Measurements from ENCODE around the gene PLCB2.

Gene PLCB2

DNA sequence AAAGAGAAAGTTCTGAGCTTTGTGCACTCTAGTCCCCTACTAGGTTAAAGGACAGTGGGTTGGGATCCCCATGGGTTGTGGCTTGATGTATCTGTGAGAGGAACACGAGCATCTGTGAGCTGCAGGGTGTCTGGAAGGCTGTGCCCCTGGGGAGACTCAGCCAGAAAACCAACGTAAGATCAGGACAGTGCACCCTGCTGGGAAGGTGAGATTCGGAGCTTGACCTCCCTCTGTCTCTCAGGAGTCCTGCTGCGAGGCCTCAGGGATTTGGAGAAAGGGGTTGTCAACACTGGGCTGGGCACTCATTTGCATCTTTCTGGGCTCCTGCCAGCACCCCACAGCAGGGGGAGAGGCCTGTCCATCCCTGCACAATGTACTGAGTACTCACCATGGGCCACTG lies 40.1 kb downstream of the PLCB2 start:
- H3K9me3 ChIP-seq (ENCODE audit: insufficient read depth, low read length, severe bottlenecking), result no peaks in the 10 kb centered on the region
- H3K4me1 ChIP-seq (ENCODE audit: insufficient read depth, low read length), result no peaks in the 10 kb centered on the region
- H3K36me3 ChIP-seq (ENCODE audit: insufficient read depth, low read length), result no peaks in the 10 kb centered on the region
- ATAC-seq (ENCODE audit: insufficient read depth, low read depth), result no peak
- H2AFZ ChIP-seq (ENCODE audit: low read depth, low read length), result no peak overlapping the region
- no peak for DNase-seq
- H3K4me2 ChIP-seq (ENCODE audit: insufficient read depth, low read length), result no peak overlapping the region
- no peak overlapping the region for H3K4me3 ChIP-seq (ENCODE audit: low read depth in 1 of 2, low read length in 2 of 2)
- TF ChIP-seq EZH2 (IDR thresholded peaks at IDR 0.05; ENCODE audit: borderline replicate concordance, low read depth, low read length, severe bottlenecking) (no peak), CTCF (IDR thresholded peaks at IDR 0.05; ENCODE audit: borderline replicate concordance, extremely low read depth, low read length, poor library complexity, severe bottlenecking) (no peak)
- H3K9ac ChIP-seq (ENCODE audit: low read depth, low read length), result no peak overlapping the region
- no peaks in the 10 kb centered on the region for H3K79me2 ChIP-seq (ENCODE audit: insufficient read depth, low read length)
- H3K27me3 ChIP-seq (ENCODE audit: insufficient read depth, low read length, poor library complexity), result no peaks in the 10 kb centered on the region
- H4K20me1 ChIP-seq (ENCODE audit: insufficient read depth, low read length), result no peaks in the 10 kb centered on the region; the same call in 1 of the 2 replicates
- H3K27ac ChIP-seq (ENCODE audit: low read length), result no peak overlapping the region

GRCh38 chr15:40266828-40267304 lies 40.9 kb downstream of the PLCB2 start:
- no peak for DNase-seq
- Histone ChIP-seq H3K4me2 (ENCODE audit: insufficient read depth, low read length) (no peak overlapping the region), H3K9ac (ENCODE audit: low read depth, low read length) (no peak overlapping the region), H3K4me1 (ENCODE audit: insufficient read depth, low read length) (no peaks in the 10 kb centered on the region), H3K9me3 (ENCODE audit: insufficient read depth, low read length, severe bottlenecking) (no peaks in the 10 kb centered on the region), H3K36me3 (ENCODE audit: insufficient read depth, low read length) (no peaks in the 10 kb centered on the region), H3K27me3 (ENCODE audit: insufficient read depth, low read length, poor library complexity) (no peaks in the 10 kb centered on the region), H3K4me3 (ENCODE audit: low read depth in 1 of 2, low read length in 2 of 2) (no peak overlapping the region), H2AFZ (ENCODE audit: low read depth, low read length) (no peak overlapping the region), H3K27ac (ENCODE audit: low read length) (no peak overlapping the region), H3K79me2 (ENCODE audit: insufficient read depth, low read length) (no peaks in the 10 kb centered on the region), H4K20me1 (ENCODE audit: insufficient read depth, low read length) (no peaks in the 10 kb centered on the region; the same call in 1 of the 2 replicates)
- ATAC-seq (ENCODE audit: insufficient read depth, low read depth), result no peak
- TF ChIP-seq CTCF (IDR thresholded peaks at IDR 0.05; ENCODE audit: borderline replicate concordance, extremely low read depth, low read length, poor library complexity, severe bottlenecking) (no peak), EZH2 (IDR thresholded peaks at IDR 0.05; ENCODE audit: borderline replicate concordance, low read depth, low read length, severe bottlenecking) (no peak)

DNA sequence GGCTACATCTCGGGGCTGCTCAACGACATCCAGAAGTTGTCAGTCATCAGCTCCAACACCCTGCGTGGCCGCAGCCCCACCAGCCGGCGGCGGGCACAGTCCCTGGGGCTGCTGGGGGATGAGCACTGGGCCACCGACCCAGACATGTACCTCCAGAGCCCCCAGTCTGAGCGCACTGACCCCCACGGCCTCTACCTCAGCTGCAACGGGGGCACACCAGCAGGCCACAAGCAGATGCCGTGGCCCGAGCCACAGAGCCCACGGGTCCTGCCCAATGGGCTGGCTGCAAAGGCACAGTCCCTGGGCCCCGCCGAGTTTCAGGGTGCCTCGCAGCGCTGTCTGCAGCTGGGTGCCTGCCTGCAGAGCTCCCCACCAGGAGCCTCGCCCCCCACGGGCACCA lies 41.9 kb downstream of the PLCB2 start:
- Histone ChIP-seq H3K9ac (ENCODE audit: low read depth, low read length) (no peak overlapping the region), H3K27ac (ENCODE audit: low read length) (no peak overlapping the region), H2AFZ (ENCODE audit: low read depth, low read length) (no peak overlapping the region), H3K27me3 (ENCODE audit: insufficient read depth, low read length, poor library complexity) (no peaks in the 10 kb centered on the region), H3K4me3 (ENCODE audit: low read depth in 1 of 2, low read length in 2 of 2) (no peak overlapping the region), H3K4me2 (ENCODE audit: insufficient read depth, low read length) (no peak overlapping the region), H3K9me3 (ENCODE audit: insufficient read depth, low read length, severe bottlenecking) (no peaks in the 10 kb centered on the region), H3K36me3 (ENCODE audit: insufficient read depth, low read length) (no peaks in the 10 kb centered on the region), H3K79me2 (ENCODE audit: insufficient read depth, low read length) (no peaks in the 10 kb centered on the region), H4K20me1 (ENCODE audit: insufficient read depth, low read length) (no peaks in the 10 kb centered on the region; the same call in 1 of the 2 replicates), H3K4me1 (ENCODE audit: insufficient read depth, low read length) (no peaks in the 10 kb centered on the region)
- TF ChIP-seq EZH2 (IDR thresholded peaks at IDR 0.05; ENCODE audit: borderline replicate concordance, low read depth, low read length, severe bottlenecking), result no peak
- TF ChIP-seq CTCF (IDR thresholded peaks at IDR 0.05; ENCODE audit: borderline replicate concordance, extremely low read depth, low read length, poor library complexity, severe bottlenecking), result no peak
- no peak for ATAC-seq (ENCODE audit: insufficient read depth, low read depth)
- DNase-seq, result no peak

DNA sequence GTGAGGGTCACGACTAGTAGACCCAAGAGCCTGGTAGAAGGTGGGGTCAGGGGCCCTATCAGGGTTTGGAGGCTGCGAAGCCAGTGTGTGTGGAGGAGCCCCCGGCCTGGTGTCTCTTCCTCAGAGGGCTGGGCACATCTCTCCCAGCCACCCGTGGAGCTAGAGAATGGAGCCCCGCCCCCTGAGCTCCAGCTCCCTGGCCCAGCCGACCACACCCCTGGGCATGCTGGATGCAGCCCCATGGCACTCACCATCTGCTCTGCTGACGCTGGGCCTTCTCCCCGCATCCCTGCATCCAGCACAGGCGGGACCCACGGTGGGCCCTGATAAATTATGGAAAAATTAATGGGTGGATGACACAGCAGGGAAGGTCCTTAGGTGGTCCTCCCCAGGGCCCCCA lies 42.4 kb downstream of the PLCB2 start:
- Histone ChIP-seq H3K9me3 (ENCODE audit: insufficient read depth, low read length, severe bottlenecking) (no peaks in the 10 kb centered on the region), H3K4me3 (ENCODE audit: low read depth in 1 of 2, low read length in 2 of 2) (no peak overlapping the region), H3K4me2 (ENCODE audit: insufficient read depth, low read length) (no peak overlapping the region), H3K27ac (ENCODE audit: low read length) (no peak overlapping the region), H3K9ac (ENCODE audit: low read depth, low read length) (no peak overlapping the region), H4K20me1 (ENCODE audit: insufficient read depth, low read length) (no peaks in the 10 kb centered on the region; the same call in 1 of the 2 replicates), H3K27me3 (ENCODE audit: insufficient read depth, low read length, poor library complexity) (no peaks in the 10 kb centered on the region), H3K4me1 (ENCODE audit: insufficient read depth, low read length) (no peaks in the 10 kb centered on the region), H3K79me2 (ENCODE audit: insufficient read depth, low read length) (no peaks in the 10 kb centered on the region), H3K36me3 (ENCODE audit: insufficient read depth, low read length) (no peaks in the 10 kb centered on the region), H2AFZ (ENCODE audit: low read depth, low read length) (no peak overlapping the region)
- DNase-seq (no peak), ATAC-seq (ENCODE audit: insufficient read depth, low read depth) (no peak)
- TF ChIP-seq EZH2 (IDR thresholded peaks at IDR 0.05; ENCODE audit: borderline replicate concordance, low read depth, low read length, severe bottlenecking) (no peak), CTCF (IDR thresholded peaks at IDR 0.05; ENCODE audit: borderline replicate concordance, extremely low read depth, low read length, poor library complexity, severe bottlenecking) (no peak)
